Measurements from ENCODE around the gene ADGRF5.

Gene ADGRF5

GRCh38 chr6:46927066-46927465 is 5.3 kb upstream of the ADGRF5 start:
- DNase-seq: no peak

- no peak for DNase-seq
Measured at GRCh38 chr6:46926481-46926880, 4.7 kb upstream of the ADGRF5 start.

- DNase-seq: no peak
Measured at GRCh38 chr6:46925563-46926253, 4.0 kb upstream of the ADGRF5 start.

GRCh38 chr6:46923476-46923875 is 1.7 kb upstream of the ADGRF5 start:
- no peak for DNase-seq

- no peak for DNase-seq
Measured at GRCh38 chr6:46921059-46921458, 679 bp downstream of the ADGRF5 start.

GRCh38 chr6:46918806-46919205 is 2.9 kb downstream of the ADGRF5 start:
- DNase-seq: no peak

- DNase-seq: no peak
Measured at GRCh38 chr6:46917002-46917545, 4.7 kb downstream of the ADGRF5 start.

GRCh38 chr6:46915866-46916265 is 5.9 kb downstream of the ADGRF5 start:
- DNase-seq: no peak

- no peak for DNase-seq
Measured at GRCh38 chr6:46915380-46915779, 6.4 kb downstream of the ADGRF5 start.

- DNase-seq: no peak
Measured at GRCh38 chr6:46914279-46914810, 7.4 kb downstream of the ADGRF5 start.

GRCh38 chr6:46909371-46909770 is 12.4 kb downstream of the ADGRF5 start:
- DNase-seq: no peak

- DNase-seq: no peak
Measured at GRCh38 chr6:46906776-46907175, 15.0 kb downstream of the ADGRF5 start.

GRCh38 chr6:46904117-46904516 is 17.6 kb downstream of the ADGRF5 start:
- DNase-seq: no peak

- no peak for DNase-seq
Measured at GRCh38 chr6:46903175-46903574, 18.6 kb downstream of the ADGRF5 start.

- no peak for DNase-seq
Measured at GRCh38 chr6:46901882-46902314, 19.8 kb downstream of the ADGRF5 start.

- no peak for DNase-seq
Measured at GRCh38 chr6:46900266-46900665, 21.5 kb downstream of the ADGRF5 start.

- DNase-seq: no peak
Measured at GRCh38 chr6:46899659-46900058, 22.1 kb downstream of the ADGRF5 start.

- no peak for DNase-seq
Measured at GRCh38 chr6:46898006-46898405, 23.7 kb downstream of the ADGRF5 start.

- no peak for DNase-seq
Measured at GRCh38 chr6:46896871-46897270, 24.9 kb downstream of the ADGRF5 start.

GRCh38 chr6:46895930-46896329 is 25.8 kb downstream of the ADGRF5 start:
- DNase-seq: no peak

- no peak for DNase-seq
Measured at GRCh38 chr6:46894433-46894832, 27.3 kb downstream of the ADGRF5 start.

- DNase-seq: no peak
Measured at GRCh38 chr6:46893648-46894047, 28.1 kb downstream of the ADGRF5 start.

GRCh38 chr6:46891252-46891795 is 30.4 kb downstream of the ADGRF5 start:
- no peak for DNase-seq

- DNase-seq: no peak
Measured at GRCh38 chr6:46888578-46888977, 33.2 kb downstream of the ADGRF5 start.

All from suppressor macrophage treated with lipopolysaccharide for 1 hour (primary cell).